ENCODE data around the gene RANBP3.
"Not testable (repeated sequence)": the region's sequence is repeated elsewhere in the genome, so short reads cannot be mapped to it uniquely, and the experiment has no call there.

The RANBP3 gene

DNA sequence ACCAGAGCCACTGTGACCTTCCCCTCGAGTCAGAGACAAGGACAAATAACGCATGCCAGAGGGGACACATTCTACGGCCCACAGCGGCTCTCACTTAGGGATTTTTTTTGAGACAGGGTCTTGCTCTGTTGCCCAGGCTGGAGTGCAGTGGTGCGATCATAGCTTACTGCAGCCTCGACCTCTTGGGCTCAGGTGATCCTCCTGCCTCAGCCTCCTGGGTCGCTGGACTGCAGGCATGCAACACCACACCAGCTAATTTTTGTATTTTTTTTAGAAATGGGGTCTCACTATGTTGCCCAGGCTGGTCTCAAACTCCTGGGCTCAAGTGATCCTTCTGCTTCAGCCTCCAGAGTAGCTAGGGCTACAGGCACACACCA lies 28.1 kb upstream of the RANBP3 start:
- not testable (repeated sequence) for DNase-seq

DNA sequence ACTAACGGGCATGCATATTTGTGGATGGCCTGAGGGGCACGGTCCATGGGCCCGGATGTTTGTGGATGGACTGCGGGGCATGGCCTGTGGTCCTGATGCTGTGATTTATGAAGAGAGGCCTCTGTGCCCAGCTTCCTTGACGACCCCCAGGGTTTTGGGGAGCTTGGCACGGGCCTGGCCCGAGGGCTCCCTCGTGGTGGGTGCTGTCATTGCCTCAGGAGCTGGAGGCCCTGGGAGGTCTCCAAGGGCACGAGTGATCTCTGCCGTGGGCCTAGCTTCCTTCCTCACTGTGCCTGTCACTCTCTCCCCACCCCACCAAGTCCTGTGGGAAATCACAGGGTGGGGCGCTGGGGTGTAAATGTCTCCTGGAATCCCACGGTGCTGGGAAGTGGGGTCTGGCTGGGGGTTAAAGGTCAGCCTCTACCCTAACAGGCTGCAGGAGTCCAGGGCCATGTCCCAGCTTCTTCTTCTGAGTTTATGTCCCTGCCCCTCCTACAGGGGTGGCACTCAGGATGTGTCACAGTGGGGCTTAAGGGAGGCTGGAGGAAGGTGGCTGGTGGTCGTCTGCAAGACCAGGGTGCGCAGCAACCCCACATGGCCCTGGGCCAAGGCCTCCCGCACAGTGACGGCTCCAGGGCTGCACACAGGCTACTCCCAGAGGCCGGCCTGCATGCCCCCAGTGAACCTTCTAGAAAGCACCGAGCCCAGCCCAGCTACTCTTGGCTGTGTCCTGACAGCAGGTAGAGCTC lies 27.6 kb upstream of the RANBP3 start:
- DNase-seq = no peak

DNA sequence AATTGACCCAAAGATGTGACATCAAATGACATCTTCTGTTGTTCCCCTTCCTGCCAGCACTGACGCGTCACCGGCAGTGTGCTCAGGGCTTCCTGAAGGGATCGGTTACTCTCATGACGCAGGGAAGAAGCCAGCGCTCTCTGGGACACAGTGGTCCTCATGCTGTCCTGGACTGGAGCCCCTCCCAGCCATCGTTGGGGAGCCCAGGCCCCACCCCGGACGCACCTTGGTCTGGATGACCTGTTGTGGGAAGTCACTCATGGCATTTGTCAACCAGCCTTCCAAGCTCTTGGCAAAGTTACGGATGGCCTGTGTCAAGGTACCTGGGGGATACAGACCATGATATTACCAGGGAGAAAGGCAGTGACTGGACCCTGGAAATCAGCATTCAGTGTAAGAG lies 26.0 kb upstream of the RANBP3 start:
- no peak for DNase-seq

DNA sequence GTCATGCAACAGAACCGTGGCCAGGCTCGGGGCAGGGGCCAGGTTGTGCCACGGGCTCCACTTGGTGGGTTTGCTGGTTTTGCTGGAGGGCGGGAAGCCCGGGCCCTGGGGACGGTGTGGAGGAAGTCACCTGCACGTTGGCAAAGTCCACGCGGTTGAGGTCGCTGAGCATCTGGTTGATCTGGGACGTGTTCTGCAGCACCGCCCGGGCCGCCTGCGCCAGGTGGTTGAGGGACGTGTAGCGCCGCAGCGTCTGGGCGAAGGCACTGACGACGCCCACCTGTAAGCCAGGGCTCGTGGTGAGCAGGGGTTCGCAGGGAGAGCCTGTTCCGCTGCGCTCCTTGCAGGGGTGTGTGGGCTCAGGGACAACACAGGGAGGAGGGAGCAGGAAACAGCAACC lies 24.7 kb upstream of the RANBP3 start:
- DNase-seq = no peak

DNA sequence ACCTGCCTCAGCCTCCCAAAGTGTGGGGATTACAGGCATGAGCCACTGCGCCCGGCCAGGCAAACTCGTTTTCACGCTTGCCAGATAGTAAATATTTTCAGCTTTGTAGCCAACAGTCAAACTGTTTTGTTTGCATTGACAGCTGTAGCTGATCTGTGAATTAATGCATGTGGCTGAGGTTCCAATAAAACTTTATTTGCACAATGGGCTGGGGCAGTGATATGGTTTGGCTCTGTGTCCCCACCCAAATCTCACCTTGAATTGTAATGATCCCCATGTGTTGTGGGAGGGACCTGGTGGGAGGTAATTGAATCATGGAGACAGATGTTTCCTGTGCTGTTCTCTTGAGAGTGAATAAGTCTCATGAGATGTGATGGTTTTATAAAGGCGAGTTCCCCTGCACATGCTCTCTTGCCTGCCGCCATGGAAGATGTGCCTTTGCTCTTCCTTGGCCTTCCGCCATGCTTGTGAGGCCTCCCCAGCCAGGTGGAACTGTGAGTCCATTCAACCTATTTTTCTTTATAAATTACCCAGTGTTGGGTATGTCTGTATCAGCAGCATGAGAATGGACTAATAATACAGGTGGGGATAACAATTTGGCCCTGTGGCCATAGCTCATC lies 22.4 kb upstream of the RANBP3 start:
- no peak for DNase-seq

DNA sequence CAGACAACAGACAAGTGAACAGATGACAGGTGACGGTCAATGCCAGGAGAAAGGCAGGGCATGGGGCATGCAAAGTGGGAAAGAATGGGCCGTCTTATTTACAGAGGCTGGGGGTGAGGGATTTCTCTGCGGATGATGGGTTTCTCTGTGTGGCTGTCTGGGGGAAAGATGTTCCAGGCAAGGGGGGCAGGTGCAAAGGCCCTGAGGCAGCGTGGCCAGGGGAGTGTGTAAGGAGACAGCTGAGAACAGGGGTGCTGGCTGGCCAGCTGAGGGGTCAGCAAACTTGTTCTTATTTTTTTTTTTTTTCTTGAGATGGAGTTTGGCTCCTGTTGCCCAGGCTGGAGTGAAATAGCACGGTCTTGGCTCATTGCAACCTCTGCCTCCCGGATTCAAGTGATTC lies 21.8 kb upstream of the RANBP3 start:
- no peak for DNase-seq

DNA sequence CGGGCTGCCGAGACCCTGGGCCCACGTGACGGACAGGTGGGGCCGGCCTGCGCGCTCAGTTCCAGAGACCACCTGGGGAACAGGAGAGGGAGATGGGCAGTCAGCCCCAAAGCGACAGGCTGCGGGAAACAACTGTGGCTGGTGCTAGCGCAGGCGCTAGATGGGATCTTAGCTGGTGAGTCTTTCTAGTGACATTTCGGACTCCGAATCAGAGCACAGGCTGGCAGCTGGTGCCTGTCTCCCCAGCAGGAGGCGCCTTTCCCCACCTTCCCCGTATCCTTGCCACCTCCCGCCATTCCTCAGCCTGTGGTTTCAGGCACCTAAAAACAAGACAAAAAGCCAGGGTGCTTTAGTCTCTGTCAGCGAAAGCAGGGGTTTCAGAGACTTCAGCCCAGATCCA lies 19.4 kb upstream of the RANBP3 start:
- DNase-seq = no peak

DNA sequence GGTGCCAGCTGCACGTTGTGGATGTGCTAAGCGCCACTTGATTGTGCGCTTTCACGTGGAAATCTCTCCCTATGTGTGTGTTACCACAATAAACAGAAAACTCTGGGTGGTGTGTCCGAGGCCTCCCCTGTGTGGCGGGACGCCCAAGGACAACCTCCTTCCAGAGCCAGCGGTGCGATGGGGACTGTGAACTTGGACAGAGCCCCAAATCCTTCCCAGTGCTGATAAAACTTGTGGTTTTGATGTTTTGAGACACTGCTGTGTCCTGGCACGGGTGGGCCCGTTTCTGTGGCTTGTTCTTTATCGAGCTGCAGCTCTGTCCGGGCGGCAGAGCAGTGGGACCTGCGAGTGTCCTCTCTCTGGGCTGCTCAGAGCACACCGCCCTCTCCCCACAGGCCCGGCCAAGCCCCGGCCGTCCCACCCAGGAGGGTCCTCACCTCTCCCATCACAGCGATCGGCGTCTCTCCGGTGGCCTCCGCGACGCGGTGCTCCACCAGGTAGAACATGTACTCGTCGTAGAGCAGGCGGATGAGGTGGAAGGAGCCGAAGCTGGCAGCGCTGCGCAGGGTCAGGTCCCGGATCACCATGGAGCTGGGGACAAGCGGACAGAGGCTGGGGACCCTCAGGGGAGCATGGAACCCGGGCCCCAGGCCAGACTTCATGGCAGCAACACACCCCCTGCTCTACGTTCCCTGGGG lies 18.8 kb upstream of the RANBP3 start:
- DNase-seq = no peak

DNA sequence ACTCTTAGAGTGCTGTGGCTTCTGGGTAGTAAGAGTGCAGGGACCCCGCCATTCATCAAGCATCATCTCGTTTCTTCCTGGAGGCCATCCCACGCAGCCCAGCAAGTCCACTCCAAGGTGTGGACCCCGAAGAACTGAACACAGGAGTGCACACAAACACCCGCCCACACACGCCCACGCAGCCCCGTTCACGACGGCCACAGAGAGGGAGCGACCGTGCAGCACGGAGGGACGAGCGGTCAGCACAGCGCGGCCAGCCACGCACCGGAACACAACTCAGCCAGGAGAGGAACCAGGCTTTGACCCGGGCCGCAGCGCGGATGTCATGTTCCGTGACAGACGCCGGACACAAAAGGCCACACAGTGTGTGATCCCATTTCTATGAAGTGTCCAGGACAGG lies 18.2 kb upstream of the RANBP3 start:
- no peak for DNase-seq

DNA sequence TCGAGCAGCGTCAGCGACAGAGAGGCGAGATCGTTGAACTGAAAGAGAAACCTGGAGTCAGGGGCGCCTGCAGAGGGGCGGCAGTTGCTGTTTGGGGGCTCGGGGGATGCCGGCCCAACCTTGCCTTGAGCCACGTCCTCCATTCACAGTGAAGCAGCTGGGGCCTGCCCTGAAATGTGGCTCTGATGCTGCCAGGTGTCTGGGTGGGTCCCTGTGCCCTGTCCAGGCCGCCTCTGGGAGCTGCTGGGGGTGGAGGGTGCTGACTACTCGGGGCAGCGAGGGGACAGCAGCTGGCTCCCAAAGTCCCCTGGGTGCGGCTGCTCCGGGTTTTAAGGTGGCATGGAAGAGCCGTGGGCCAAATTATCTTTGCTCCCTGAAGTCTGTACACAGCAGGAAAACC lies 17.7 kb upstream of the RANBP3 start:
- DNase-seq = no peak

DNA sequence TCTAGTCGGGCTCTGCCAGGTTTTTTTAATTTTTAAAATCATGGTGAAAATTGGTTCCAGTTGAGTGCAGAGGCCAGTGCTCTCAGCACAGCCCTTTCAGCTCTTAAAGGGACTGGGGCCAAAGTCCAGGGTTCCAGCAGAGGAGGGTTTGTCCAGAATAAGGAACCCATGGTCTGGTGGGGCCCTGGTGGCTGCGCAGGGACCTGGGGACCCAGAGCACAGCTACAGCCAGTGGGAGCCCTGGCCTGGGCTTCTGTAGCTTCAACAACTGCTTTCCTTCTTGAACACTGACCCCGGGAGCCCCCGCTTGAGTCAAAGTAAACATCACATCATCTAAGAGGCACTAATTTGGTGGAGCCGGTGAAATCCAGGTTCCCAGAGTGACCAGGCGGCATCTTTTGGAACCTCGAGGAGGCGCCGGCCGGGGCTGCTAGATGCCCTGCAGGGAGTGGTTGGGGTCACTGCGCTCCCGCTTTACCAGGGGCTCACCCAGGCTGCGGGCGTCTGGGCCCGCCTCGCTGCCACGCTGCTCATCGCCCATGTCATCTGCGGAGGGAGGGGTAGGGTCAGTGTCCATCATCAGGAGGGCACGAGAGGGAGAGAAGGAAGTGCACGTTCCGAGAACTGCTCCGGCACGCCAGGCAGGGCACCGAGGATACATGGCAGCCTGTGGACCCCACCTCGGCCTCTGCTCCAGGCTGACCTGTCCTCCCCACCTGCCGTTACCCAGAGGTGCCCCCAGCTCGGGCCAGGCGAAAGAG lies 16.6 kb upstream of the RANBP3 start:
- DNase-seq = no peak

DNA sequence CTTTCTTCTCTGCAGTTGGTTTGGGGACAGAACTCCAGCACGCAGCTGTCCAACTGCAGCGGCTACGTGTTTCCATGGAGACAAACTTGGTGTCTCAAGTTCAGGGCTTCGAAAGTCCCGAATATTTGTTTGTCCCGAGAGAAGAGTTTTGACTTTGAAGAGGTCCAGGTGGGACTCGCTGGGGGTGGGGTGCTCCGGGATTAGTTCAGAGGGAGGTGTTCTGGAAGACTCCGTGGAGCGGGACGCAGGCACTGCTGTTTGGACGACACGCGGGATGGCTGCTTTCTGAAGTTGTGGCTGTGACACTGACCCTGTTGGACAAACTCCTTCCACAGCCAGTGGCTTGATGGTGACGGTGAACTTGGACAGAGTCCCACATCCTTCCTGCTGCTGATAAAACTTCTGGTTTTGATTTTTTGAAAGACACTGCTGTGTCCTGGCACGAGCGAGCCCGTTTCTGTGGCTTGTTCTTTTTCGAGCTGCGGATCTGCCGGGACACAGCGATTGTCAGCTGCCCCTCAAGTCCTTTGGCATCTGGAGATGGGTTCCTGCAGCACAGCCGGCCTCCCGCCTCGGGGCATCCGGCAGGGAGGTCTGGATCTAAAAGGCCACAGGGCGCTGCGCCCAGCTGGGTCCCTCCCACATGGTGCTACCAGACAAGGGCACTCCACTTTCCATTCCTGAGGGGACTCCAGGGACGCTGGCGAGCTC lies 15.9 kb upstream of the RANBP3 start:
- DNase-seq = no peak

DNA sequence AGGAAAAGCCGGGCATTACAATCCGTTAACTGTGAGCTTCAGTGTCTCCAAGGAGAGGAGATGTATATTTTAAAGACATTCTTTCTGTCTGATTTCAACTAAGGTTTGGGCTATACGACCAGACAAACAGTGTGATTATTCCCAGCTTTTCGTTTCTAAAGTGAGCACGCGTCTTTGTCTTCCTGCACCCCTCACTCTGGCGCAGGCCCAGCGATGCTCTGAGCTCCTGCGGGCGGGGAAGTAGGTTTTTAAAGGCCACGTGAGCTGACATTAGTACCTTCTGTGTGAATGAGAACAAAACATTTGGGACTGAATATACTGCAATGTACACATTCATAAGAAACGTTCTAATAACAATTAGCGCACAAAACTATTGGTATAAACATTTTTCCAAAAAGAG lies 15.3 kb upstream of the RANBP3 start:
- no peak for DNase-seq

DNA sequence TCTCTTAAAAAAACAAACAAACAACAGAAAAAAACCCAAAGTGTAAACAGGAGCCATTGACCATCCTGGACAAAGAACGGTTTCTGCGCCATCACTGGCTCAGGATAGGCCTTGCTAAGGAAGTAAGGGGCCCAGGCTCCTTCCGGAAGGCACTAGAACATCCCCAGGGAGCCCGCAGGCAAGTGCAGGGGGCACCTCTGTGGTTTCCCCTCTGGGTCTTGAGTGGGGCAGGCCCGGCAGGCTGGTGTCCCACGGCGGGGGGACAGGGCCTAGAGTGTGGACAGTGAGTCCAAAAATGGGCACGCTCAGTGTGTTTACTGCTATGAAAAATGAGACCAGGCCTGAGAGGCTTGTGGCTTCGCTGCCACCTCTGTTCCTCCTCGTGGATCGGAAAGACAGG lies 14.8 kb upstream of the RANBP3 start:
- no peak for DNase-seq

DNA sequence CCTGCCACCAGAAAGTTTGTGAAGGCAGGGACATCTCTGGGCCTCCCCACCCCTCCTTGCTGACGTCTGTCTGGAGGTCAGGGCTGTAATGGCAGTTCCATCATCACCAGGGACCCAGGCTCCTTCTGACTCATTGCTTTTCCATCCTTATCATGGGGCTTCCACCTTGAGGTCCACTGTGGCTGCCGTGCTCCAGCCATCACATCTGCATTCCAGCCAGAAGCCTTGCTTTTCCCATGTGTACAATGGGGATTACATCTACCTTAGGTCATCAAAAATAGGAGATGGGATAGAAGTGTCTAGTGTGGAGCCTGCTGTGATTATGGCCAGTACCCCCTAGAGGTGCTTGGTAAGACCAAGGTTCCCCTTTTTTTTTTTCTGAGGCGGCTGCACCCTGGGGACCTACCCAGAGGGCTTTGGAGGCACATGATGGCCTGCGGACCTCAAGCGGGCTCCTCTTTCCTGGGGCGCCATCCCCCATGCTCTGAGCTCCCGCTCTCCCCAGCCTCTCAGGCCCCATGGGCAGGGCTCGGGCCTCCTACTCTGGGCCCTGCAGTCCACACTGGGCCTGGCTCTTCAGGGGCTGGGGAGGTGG lies 13.4 kb upstream of the RANBP3 start:
- no peak for DNase-seq

DNA sequence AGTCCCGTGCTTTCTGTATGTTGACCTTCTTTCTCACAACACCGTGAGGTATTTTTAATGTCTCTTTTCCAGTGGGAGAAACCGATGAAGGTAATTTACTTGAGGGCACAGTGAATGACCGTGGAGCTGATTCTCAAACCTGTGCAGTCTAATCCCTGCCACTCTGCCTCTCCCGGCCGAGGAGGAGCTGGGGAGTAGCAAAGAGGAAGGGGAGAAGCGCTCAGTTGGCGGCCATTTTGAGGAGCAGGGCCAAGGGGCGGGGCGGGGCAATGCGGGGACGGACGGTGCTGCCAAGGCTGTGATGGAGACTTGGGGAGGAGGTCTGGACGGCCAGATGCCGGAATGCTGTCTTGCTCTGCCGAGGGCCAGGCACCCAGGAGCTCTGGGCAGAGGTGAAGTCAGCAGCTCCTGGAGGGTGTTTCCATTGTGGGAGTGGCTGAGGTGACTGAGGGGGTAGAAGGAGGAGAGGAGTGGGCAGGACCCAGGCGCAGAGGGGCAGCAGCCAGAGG lies 12.4 kb upstream of the RANBP3 start:
- no peak for DNase-seq

DNA sequence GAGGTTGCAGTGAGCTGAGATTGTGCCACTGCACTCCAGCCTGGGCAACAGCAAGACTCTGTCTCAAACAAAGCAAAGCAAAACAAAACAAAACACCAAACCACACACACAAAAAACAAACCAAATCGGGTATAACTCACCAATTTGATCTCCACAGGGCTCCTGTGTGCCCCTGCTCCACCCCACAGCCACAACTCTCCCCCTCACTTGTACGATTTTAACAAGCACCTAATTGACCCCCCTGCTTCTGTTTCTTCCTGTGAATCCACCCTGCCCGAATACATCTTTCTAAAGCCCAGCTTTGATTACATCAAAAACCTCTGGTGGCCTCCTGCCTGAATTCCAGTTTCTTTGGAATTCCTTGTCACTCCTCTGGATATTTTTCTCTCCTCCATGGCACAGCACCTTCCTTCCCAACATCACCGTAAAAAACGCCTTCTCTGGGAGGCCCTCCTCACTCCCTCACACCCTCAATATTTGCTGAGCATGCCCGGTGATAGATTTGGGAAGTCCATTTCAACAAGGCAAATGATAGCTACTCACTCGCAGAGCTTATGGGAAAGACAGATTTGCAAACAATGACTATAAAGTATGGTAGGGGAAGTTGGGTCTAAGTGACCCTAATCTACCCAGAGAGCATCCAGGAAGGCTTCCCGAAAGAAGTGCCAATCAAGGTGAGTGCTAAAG lies 11.6 kb upstream of the RANBP3 start:
- DNase-seq = no peak

DNA sequence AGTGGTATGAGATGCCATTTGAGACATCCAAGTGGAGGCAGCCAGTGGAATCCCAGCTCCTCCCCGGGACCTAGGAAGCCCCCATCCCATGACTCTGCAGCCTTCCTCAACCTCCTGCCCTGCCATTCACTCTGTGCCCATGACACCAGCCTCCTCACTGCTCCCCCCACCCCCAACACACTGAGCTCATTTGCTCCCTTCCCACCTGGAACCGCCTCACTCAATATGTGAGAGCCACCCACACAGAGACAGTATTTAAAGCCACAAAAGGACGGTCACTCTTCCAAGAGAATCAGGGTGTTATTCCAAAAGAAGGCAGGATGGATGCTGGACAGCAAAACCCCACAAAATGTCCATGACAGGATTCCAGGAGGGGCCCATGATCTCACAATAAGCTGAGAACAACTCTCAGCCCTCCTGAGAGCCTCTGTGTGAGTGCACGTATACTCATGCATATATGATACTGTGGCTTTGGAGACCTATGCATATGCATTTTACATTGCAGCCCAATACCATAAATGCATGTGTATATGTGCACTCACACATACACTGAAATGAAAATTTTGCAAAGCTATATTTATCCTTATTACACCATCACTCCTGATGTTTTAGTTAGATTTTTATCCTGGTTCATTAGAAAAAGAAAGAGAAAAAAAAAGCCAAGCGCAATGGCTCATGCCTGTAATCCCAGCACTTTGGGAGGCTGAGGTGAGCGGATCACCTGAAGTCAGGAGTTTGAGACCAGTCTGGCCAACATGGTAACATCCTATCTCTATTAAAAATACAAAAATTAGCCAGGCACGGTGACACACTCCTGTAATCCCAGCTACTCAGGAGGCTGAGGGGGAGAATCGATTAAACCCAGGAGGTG lies 10.8 kb upstream of the RANBP3 start:
- DNase-seq = no peak

DNA sequence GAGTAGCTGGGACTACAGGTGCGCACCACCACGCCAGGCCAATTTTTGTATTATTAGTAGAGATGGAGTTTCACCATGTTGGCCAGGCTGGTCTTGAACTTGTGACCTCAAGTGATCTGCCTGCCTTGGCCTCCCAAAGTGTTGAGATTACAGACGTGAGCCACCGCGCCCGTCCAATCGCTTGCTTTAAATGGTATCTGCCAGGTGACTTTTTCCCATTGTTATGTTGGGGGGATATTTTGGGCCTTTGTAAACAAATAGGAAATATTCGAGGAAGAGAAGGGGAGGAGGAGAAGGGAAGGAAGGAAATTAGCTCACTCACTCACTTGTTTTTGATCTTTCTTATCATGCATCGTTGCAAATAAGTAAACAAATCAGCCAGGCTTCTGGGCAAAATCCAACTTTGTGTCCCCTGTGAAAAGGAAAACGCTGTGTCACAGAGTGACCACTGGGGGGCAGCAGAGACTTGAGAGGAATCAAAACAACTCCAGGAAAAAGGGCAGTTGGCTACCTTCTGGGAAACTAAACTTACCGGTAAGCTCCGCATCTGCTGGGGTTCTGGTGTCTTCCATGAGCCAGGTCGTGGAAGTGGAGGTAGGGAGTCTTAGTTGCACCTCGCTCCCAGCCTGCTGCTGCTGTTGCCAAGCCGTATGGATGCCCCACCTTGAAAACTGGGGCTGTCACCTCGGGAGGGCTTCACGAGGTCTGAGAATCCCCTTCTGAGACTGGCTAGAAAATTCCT lies 9.3 kb upstream of the RANBP3 start:
- peak; percentile 64 for DNase-seq

DNA sequence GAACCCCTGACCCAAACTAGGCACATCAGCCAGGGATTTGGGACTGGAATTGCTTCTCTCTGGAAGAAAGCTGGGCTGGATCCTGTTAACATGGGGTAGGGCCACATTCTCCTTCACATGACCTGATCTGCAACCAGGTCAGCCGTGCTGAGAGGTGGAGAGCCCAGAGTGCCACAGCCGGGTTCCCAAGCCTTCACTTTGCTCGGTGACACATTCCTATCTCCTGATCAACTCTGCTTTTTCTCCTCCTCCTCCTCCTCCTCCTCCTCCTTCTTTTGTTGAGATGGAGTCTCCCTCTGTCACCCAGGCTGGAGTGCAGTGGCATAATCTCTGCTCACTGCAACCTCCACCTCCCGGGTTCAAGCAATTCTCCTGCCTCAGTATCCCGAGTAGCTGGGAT lies 7.9 kb upstream of the RANBP3 start:
- not testable (repeated sequence) for DNase-seq
